Tibial nerve (tissue), 4 donors: ENCODE measurements around the gene GPATCH3. TPM values are rescaled to one million over a fixed set of nuclear protein-coding genes. Genes with fewer than 3 reads are reported as not detected.
"Not testable (repeated sequence)": the region's sequence is repeated elsewhere in the genome, so short reads cannot be mapped to it uniquely, and the experiment has no call there.

ENCODE experiments used
- DNase-seq, 2 donors: peaks; one replicate each; pipeline ENCODE4 v3.0.0-alpha.2; 2019; ENCODE audit warnings: low spot score in 2 of 2
- H3K27ac ChIP-seq, 4 donors: fragments of 200-600 bp; sonication (generic) in 3 of 4; one replicate each; pipeline ENCODE4 v1.5.1; 2017 to 2019; ENCODE audit warnings: mild to moderate bottlenecking in 1 of 4
- H3K27me3 ChIP-seq, 2 donors: fragments of 200-600 bp; sonication (generic) in 1 of 2; one replicate each; pipeline versions ENCODE4 v1.5.1 to v1.6.0; 2017 to 2019
- H3K36me3 ChIP-seq, 3 donors: fragments of 200-600 bp; sonication (generic); one replicate each; pipeline ENCODE4 v1.5.1; 2018 to 2019
- H3K4me1 ChIP-seq, 4 donors: fragments of 200-600 bp; sonication (generic) in 3 of 4; one replicate each; pipeline ENCODE4 v1.5.1; 2017 to 2019
- H3K4me3 ChIP-seq, 4 donors: fragments of 200-600 bp; sonication (generic) in 3 of 4; one replicate each; pipeline ENCODE4 v1.5.1; 2017 to 2019; ENCODE audit warnings: mild to moderate bottlenecking in 1 of 4, moderate library complexity in 1 of 4
- H3K9me3 ChIP-seq, 4 donors: fragments of 200-600 bp; sonication (generic) in 3 of 4; one replicate each; pipeline ENCODE4 v1.5.1; 2017 to 2019
- CTCF ChIP-seq, 5 experiments: fragments of 200-600 bp in 3 of 5; fragments of 450-650 bp in 2 of 5; sonication (generic) in 3 of 5; IDR thresholded peaks; one replicate each; pipeline ENCODE4 v1.5.1; 2016 to 2019; ENCODE audit warnings: antibody characterized with exemption in 5 of 5, mild to moderate bottlenecking in 3 of 5, moderate library complexity in 2 of 5
- EP300 ChIP-seq, 2 donors: sonication (generic); formaldehyde crosslinking; IDR thresholded peaks; one replicate each; pipeline ENCODE4 v1.6.1; 2017; ENCODE audit warnings: antibody characterized with exemption in 2 of 2, mild to moderate bottlenecking in 1 of 2
- POLR2A ChIP-seq, 2 donors: fragments of 450-650 bp; IDR thresholded peaks; one replicate each; pipeline ENCODE4 v1.6.1; 2017; ENCODE audit warnings: antibody characterized with exemption in 2 of 2, mild to moderate bottlenecking in 2 of 2, moderate library complexity in 2 of 2
- WGBS, 2 donors: methylation state at CpG; one replicate each; pipeline ENCODE4 v1.1.5; 2018; 5-methylcytosine and 5-hydroxymethylcytosine counted together
- total RNA-seq, 4 donors: library from RNA; depleted of rRNA; stranded (reverse); fragments of >200 nt; gene quantifications; one replicate each; pipeline ENCODE4 v1.1.0, GENCODE V29; 2016

GPATCH3 gene, protein sequence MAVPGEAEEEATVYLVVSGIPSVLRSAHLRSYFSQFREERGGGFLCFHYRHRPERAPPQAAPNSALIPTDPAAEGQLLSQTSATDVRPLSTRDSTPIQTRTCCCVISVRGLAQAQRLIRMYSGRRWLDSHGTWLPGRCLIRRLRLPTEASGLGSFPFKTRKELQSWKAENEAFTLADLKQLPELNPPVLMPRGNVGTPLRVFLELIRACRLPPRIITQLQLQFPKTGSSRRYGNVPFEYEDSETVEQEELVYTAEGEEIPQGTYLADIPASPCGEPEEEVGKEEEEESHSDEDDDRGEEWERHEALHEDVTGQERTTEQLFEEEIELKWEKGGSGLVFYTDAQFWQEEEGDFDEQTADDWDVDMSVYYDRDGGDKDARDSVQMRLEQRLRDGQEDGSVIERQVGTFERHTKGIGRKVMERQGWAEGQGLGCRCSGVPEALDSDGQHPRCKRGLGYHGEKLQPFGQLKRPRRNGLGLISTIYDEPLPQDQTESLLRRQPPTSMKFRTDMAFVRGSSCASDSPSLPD
- total RNA-seq, result 10 to 100 TPM in 3 of 4 donors, 1 to 10 TPM in 1; 7.8 to 26.1 (median 12.5) TPM

DNA sequence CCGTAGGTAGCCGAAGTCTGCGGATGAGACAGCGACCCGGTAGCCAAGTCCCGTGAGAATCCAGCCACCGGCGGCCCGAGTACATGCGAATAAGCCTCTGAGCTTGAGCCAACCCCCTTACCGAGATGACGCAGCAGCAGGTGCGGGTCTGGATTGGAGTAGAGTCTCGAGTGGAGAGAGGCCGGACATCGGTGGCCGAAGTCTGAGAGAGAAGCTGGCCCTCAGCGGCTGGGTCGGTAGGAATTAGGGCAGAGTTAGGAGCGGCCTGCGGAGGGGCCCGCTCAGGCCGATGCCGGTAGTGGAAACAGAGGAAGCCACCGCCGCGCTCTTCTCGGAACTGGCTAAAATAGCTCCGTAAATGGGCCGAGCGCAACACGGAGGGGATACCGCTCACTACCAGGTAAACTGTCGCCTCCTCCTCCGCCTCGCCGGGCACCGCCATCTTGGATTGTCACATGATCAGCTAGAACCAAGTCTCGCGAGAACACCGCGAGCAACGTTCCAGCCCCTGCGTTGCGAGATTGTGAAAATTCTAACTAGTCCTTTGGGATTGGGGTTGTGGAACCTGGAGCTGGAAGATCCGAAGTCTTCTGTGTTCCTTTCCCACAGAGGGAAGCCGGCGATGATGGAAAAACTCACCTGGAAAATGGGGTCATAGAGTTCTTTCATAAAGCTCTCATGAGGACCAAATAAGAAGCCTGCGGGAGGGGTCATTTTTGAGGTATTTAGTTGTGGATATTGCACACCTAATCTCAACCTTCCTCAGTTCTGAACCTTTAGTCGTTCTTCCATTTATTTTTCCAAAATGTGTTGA, at the start of gene GPATCH3:
Gene GPATCH3 (minus strand): TSS at position 467 of the 814 bp plus-strand sequence. CDS start 25 bp downstream, at position 442.
- Histone ChIP-seq H3K36me3 (peaks cover 2 to 32% (median 4%) of the 10 kb centered on the region in 3 donors), H3K4me1 (peaks cover 4 to 34% (median 7%) of the 10 kb centered on the region in 4 donors), H3K4me3 (peak within 1 kb of the TSS; percentile 70 to 97 (median 87)), H3K9me3 (no peaks in the 10 kb centered on the region), H3K27ac (peak within 1 kb of the TSS; percentile 72 to 87 (median 78)), H3K27me3 (no peaks in the 10 kb centered on the region)
- peak; percentile 25 to 90 for TF ChIP-seq EP300 (IDR thresholded peaks at IDR 0.05)
- TF ChIP-seq POLR2A (IDR thresholded peaks at IDR 0.05), result peak in 1 of 2 donors; percentile 46
- TF ChIP-seq CTCF (IDR thresholded peaks at IDR 0.05), result peak in 1 of 5 experiments; percentile 25
- WGBS, 2 donors, result 1 to 4% methylated on average over 50 of the region's 50 CpGs
- peak; percentile 93 to 96 for DNase-seq

DNA sequence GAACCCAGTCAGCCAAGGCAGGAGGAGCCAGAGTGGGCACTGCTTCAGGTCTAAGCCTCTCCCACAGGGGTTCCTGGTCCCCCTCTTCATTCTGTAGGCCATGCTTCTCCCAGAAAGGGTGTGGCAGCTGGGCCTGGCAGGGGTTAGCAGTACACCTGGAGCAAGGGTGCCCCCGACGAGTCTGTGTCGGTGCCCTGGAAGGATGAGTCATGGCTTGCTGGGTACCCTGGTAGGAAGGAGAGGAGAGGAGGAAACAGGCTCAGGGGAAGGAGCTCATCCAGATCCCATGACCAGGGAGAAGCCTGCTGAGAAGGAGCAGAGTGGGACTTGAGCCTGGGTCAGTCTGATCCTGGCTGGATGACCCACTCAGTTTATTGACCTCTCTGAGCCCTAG, 49.7 kb upstream of the GPATCH3 start:
- WGBS, 2 donors, result 66 to 78% methylated on average over 3 of the region's 3 CpGs
- no peak overlapping the region for H3K27ac ChIP-seq
- H3K4me1 ChIP-seq, result no peaks in the 10 kb centered on the region
- no peak overlapping the region for H3K4me3 ChIP-seq
- no peaks in the 10 kb centered on the region for H3K9me3 ChIP-seq
- no peaks in the 10 kb centered on the region for H3K27me3 ChIP-seq
- no peak for DNase-seq
- no peak for TF ChIP-seq POLR2A (IDR thresholded peaks at IDR 0.05)
- no peak for TF ChIP-seq EP300 (IDR thresholded peaks at IDR 0.05)
- no peak for TF ChIP-seq CTCF (IDR thresholded peaks at IDR 0.05)
- peaks cover 6 to 36% (median 15%) of the 10 kb centered on the region in 3 donors for H3K36me3 ChIP-seq

- H3K4me1 ChIP-seq, result no peaks in the 10 kb centered on the region
- no peaks in the 10 kb centered on the region for H3K27me3 ChIP-seq
- H3K36me3 ChIP-seq, result peaks cover 8 to 42% (median 15%) of the 10 kb centered on the region in 3 donors
- no peak overlapping the region for H3K4me3 ChIP-seq
- no peak for DNase-seq
- no peak overlapping the region for H3K27ac ChIP-seq
- H3K9me3 ChIP-seq, result no peaks in the 10 kb centered on the region
- 62 to 65% methylated on average over 1 of the region's 1 CpG for WGBS, 2 donors
- TF ChIP-seq CTCF (IDR thresholded peaks at IDR 0.05), result no peak
- TF ChIP-seq POLR2A (IDR thresholded peaks at IDR 0.05), result no peak
- TF ChIP-seq EP300 (IDR thresholded peaks at IDR 0.05), result no peak
These were observed 49.1 kb upstream of the GPATCH3 start for GRCh38 chr1:26949266-26949925.

DNA sequence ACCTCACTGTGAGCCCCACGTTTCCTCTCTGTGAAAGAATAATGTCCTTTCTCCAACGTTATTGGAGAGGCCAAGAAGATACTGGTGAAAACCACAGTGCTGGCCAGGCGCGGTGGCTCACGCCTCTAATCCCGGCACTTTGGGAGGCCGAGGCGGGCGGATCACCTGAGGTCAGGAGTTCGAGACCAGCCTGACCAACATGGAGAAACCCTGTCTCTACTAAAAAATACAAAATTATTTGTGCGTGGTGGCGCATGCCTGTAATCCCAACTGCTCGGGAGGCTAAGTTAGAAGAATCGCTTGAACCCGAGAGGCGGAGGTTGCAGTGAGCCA, 48.4 kb upstream of the GPATCH3 start:
- H3K27ac ChIP-seq, H3K9me3 ChIP-seq, DNase-seq, H3K27me3 ChIP-seq, H3K4me1 ChIP-seq, H3K4me3 ChIP-seq: not testable (repeated sequence)
- WGBS, 2 donors, result 90 to 92% methylated on average over 16 of the region's 16 CpGs
- peaks cover 10 to 49% (median 22%) of the 10 kb centered on the region in 3 donors for H3K36me3 ChIP-seq

DNA sequence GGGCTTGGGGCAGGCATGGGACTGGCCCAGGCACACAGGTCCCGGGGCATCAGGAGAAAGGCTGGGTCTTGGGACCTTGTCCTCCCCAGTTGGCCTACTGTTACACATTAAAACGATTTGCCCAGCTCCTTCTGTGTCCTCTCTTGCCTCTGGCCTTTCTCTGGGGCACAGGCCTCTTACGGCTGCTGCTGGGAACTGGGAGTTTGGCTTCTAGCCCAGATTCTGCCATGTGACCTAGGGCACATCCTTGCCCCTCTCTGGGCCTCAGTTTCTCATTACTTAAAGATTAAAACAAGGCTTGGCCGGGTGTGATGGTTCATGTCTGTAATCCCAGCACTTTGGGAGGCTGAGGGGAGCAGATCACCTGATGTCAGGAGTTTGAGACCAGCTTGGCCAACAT, 46.0 kb upstream of the GPATCH3 start:
- H3K27ac ChIP-seq, result peak overlapping the region in 1 of 4 donors; percentile 37
- no peaks in the 10 kb centered on the region for H3K27me3 ChIP-seq
- no peaks in the 10 kb centered on the region for H3K4me1 ChIP-seq
- H3K4me3 ChIP-seq, result no peak overlapping the region
- no peaks in the 10 kb centered on the region for H3K9me3 ChIP-seq
- DNase-seq, result no peak
- TF ChIP-seq CTCF (IDR thresholded peaks at IDR 0.05) (no peak), POLR2A (IDR thresholded peaks at IDR 0.05) (no peak), EP300 (IDR thresholded peaks at IDR 0.05) (no peak)
- peaks cover 16 to 73% (median 37%) of the 10 kb centered on the region in 3 donors for H3K36me3 ChIP-seq
- WGBS, 2 donors, result 64 to 65% methylated on average over 4 of the region's 4 CpGs
